Endothelial cell (in vitro differentiated cells): ENCODE results near the gene TRIM39. TPM values are rescaled to one million over a fixed set of nuclear protein-coding genes. Genes with fewer than 3 reads are reported as not detected.
A peak's percentile ranks its signal among the peaks of the same experiment; 100 is the strongest.

Experiments used
- DNase-seq: peaks from one replicate; pipeline ENCODE4 v3.0.0; 2021; ENCODE audit warnings: low spot score
- H3K27ac Mint-ChIP-seq: one replicate; pipeline ENCODE4 v1.8.0; 2021; ENCODE audit warnings: mixed read lengths, inconsistent platforms; ENCODE audit not compliant: unreplicated experiment
- H3K27me3 Mint-ChIP-seq: one replicate; pipeline ENCODE4 v1.8.0; 2021; ENCODE audit warnings: mild to moderate bottlenecking, moderate library complexity, mixed read lengths, inconsistent platforms; ENCODE audit not compliant: unreplicated experiment
- H3K36me3 Mint-ChIP-seq: one replicate; pipeline ENCODE4 v1.8.0; 2021; ENCODE audit warnings: mild to moderate bottlenecking, low read depth, mixed read lengths, inconsistent platforms; ENCODE audit not compliant: unreplicated experiment
- H3K4me1 Mint-ChIP-seq: one replicate; pipeline ENCODE4 v1.8.0; 2021; ENCODE audit warnings: mild to moderate bottlenecking, mixed read lengths, inconsistent platforms; ENCODE audit not compliant: unreplicated experiment
- H3K4me3 Mint-ChIP-seq: one replicate; pipeline ENCODE4 v1.8.0; 2021; ENCODE audit warnings: mild to moderate bottlenecking, mixed read lengths, inconsistent platforms; ENCODE audit not compliant: unreplicated experiment
- H3K9me3 Mint-ChIP-seq: one replicate; pipeline ENCODE4 v1.8.0; 2021; ENCODE audit warnings: mixed read lengths, inconsistent platforms; ENCODE audit not compliant: unreplicated experiment
- CTCF ChIP-seq: fragments of 200-600 bp; sonication (generic); IDR thresholded peaks from one replicate; pipeline ENCODE4 v1.5.0; 2021; ENCODE audit warnings: antibody characterized with exemption; ENCODE audit not compliant: unreplicated experiment
- total RNA-seq: library from RNA; stranded (reverse); fragmentation: NEBNext Ultra II Directional; extraction: Animal tissue kit (Norgen Biotek cat#: 25700); gene quantifications from one replicate; pipeline ENCODE4 v1.2.1, GENCODE V29; 2021; ENCODE audit not compliant: unreplicated experiment

Gene TRIM39
- total RNA-seq, 1 donor from 2014 or later: 19.4 TPM

GRCh38 chr6:30344868-30345671 lies 18.3 kb downstream of the TRIM39 start, which contains the start of gene RPP21:
Gene RPP21 (plus strand): TSS chr6:30345156. CDS start chr6:30345172, 16 bp downstream.
- Mint-ChIP-seq H3K4me1 (peaks cover 8% of the 10 kb centered on the region), H3K9me3 (no peaks in the 10 kb centered on the region), H3K27ac (no peak within 1 kb of the TSS), H3K36me3 (peaks cover 16% of the 10 kb centered on the region), H3K27me3 (peaks cover 7% of the 10 kb centered on the region), H3K4me3 (peak within 1 kb of the TSS; percentile 88)
- DNase-seq: peak; percentile 84
- no peak for TF ChIP-seq CTCF

- no peak for TF ChIP-seq CTCF
- Mint-ChIP-seq H3K9me3 (no peaks in the 10 kb centered on the region), H3K27me3 (peaks cover 7% of the 10 kb centered on the region), H3K4me3 (peak overlapping the region; percentile 88), H3K27ac (no peak overlapping the region), H3K36me3 (peaks cover 13% of the 10 kb centered on the region), H3K4me1 (peaks cover 8% of the 10 kb centered on the region)
- no peak for DNase-seq
Measured at GRCh38 chr6:30345852-30346251, 19.1 kb downstream of the TRIM39 start.

- Mint-ChIP-seq H3K4me3 (no peak overlapping the region), H3K9me3 (no peaks in the 10 kb centered on the region), H3K27ac (no peak overlapping the region), H3K4me1 (peaks cover 8% of the 10 kb centered on the region), H3K36me3 (peaks cover 4% of the 10 kb centered on the region), H3K27me3 (peaks cover 3% of the 10 kb centered on the region)
- no peak for DNase-seq
- TF ChIP-seq CTCF: no peak
Measured at GRCh38 chr6:30348957-30349356, 22.2 kb downstream of the TRIM39 start.

GRCh38 chr6:30349421-30350177 lies 22.9 kb downstream of the TRIM39 start:
- H3K9me3 Mint-ChIP-seq: no peaks in the 10 kb centered on the region
- H3K4me3 Mint-ChIP-seq: no peak overlapping the region
- no peak for DNase-seq
- peaks cover 4% of the 10 kb centered on the region for H3K36me3 Mint-ChIP-seq
- TF ChIP-seq CTCF: no peak
- H3K27me3 Mint-ChIP-seq: peaks cover 3% of the 10 kb centered on the region
- no peak overlapping the region for H3K27ac Mint-ChIP-seq
- H3K4me1 Mint-ChIP-seq: peaks cover 8% of the 10 kb centered on the region

- Mint-ChIP-seq H3K36me3 (peaks cover 4% of the 10 kb centered on the region), H3K27ac (no peak overlapping the region), H3K4me3 (no peak overlapping the region), H3K9me3 (no peaks in the 10 kb centered on the region), H3K27me3 (peaks cover 3% of the 10 kb centered on the region), H3K4me1 (peaks cover 8% of the 10 kb centered on the region)
- no peak for TF ChIP-seq CTCF
- DNase-seq: no peak
Measured at GRCh38 chr6:30350524-30350923, 23.8 kb downstream of the TRIM39 start.
